Left forelimb (tissue), 1 donor: ENCODE data around the gene LIMD2.

ENCODE experiments used
- DNase-seq: peaks from one replicate; pipeline ENCODE4 v3.0.0-alpha.2; 2018; ENCODE audit warnings: low spot score

Gene LIMD2

GRCh38 chr17:63681530-63681929 lies 18.4 kb downstream of the LIMD2 start:
- DNase-seq: no peak

- no peak for DNase-seq
Observed at GRCh38 chr17:63680700-63681099, 19.2 kb downstream of the LIMD2 start.

DNA sequence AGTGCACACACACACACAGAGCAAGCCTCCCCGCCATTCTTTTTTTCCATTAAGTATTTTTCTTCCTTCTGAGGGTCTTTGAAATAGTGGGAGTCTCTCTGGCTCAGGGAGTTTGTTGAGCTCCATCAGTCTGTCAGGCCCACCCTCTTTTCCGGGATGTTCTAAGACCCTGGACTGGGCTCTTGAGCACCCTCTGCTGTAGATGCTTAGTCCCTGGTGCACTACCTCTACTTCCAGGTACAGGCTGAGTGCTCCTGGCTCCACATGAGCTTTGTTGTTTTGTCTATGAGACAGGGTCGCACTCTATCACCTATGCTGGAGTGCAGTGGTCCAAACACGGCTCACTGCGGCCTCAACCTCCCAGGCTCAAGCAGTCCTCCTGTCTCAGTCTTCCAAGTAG lies 20.7 kb downstream of the LIMD2 start:
- no peak for DNase-seq

DNA sequence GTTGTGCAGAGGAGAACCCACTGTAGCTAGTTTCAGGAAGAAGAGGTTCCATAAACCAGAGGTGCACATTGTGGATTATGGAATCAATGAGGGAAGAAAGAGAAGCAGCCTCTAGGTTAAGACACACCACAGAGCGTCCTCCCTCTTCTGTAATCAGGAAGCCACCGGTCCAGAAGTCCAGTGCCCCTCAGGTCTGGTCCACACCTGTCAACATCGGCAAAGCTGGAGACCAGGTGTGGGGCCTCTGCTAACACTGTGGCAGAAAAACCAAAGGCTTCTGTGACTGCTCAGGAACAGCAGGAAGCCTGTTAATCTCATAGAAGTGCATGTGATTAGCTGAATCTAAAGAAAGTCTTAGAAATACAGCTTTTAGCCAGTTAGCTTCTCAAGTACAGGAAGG lies 23.3 kb downstream of the LIMD2 start:
- DNase-seq: no peak

DNA sequence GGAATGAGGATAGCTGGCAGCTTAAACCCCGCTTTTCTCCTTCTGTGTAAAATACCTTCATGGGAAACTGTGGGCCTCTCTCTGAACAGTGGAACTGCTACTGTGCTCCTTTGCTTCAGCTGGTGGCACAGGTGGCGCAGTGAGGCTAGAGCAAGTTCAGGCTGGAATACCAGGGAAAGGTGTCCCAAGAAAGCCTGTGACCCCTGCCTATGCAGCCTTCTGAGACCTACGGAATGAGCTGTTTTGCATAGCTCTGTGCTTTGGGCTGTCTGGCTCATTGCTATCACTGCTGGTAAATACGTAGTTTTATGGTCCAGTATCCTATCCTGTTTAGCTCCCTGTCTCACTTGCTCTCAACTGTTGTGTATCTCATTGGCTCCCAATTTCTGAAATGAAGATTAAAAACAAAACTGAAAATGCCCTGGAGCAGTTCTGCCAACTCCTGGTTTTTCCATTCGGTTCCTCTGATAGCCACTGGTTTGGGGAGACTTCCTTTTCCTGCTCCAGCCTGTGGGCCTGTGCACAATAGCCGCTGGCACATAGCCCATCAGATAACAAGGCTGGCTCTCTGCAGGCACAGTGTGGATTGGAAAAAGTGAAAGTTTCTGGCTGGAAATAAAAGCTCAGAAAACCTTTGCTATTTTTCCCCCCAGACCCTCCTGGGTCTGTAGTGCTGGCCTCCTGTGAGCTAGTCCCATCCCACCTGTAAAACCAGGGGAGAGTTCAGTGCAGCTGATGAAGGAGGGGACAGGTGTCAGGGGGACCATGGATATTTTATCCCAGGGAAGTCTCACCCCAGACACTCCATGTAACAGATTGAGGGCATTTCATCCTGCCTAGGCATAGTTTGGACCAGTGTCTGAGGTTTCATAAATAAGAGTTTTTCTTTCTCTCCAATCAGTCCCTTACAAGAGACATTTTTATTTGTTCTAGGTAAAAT lies 24.0 kb downstream of the LIMD2 start:
- DNase-seq: no peak

GRCh38 chr17:63675231-63675606 lies 24.7 kb downstream of the LIMD2 start:
- DNase-seq: no peak

- no peak for DNase-seq
Observed at GRCh38 chr17:63672856-63673255, 27.1 kb downstream of the LIMD2 start.

GRCh38 chr17:63665527-63666214 lies 34.3 kb downstream of the LIMD2 start:
- DNase-seq: no peak

DNA sequence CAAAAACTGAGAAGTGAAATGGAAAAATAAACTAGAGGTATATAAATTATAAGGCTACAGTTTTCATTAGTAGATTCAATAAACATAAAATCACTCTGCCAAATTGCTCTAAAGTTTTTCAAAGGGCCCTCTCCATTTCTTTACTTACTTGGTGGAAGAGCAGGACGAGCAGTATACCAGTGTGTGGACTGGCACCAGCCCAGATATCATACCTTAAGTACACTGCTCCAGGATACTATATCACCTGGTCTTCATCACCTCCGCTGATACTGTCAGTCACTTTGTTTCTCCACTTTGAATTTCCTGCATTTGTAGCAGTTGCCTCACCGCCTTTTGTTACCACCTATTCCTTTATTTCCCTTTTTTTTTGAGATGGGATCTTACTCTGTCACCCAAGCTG lies 40.1 kb downstream of the LIMD2 start:
- no peak for DNase-seq

GRCh38 chr17:63658366-63658765 lies 41.6 kb downstream of the LIMD2 start:
- no peak for DNase-seq

DNA sequence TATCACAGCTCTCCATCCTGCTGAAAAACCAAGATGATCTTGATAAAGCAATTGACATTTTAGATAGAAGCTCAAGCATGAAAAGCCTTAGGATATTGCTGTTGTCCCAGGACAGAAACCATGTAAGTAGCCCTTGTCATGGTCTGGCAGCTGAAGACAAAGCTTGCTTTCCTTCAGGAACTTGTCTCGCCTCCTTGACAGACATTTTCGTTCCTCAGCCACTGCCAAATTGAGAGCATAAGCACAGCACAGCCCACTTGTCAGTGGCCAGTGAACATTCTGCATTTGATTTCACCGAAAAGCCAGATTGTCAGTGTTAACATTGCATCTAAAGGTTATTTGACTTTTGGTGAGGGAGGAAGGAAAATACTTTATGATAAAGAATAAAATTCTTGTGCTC lies 42.1 kb downstream of the LIMD2 start:
- DNase-seq: no peak

DNA sequence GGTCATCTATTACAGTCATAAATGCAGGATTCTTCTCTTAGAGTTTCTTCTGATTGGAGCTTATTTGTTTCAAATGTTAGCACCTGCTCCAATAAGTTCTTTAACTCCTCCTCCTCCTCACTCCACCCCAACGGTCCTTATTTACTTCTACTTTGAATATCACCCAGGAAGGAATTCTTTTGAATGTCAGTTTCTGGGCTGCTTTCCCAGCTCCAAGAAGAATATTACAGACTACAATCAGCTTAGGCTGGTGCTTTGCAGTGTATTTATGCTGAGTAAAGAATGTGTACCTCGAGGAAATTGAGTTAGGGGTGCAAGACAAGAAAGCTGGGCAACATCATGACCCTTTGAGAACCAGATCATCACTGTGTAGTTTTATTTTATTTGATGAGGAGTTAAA lies 46.9 kb downstream of the LIMD2 start:
- DNase-seq: no peak

- DNase-seq: no peak
Observed at GRCh38 chr17:63652106-63652505, 47.8 kb downstream of the LIMD2 start.

DNA sequence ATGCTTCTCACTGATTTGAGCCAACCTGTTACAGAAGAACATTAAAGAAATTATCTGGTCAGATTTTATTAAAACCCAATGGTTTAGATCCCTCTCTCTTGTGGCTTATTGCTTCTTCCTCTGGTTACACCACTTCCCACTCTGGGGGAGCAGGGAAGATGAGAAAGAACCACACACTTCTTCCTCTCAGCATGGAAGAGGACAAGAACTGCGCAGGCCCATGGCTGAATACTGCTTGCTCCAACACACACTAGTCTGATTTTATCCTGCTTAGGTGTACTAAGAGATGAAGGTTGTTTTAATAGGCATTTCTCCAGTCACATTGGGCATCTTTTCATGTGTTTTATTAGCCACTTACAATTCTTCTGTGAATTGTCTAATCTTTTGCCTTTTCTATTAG lies 50.1 kb downstream of the LIMD2 start:
- no peak for DNase-seq

GRCh38 chr17:63647936-63648335 lies 52.0 kb downstream of the LIMD2 start:
- DNase-seq: no peak

DNA sequence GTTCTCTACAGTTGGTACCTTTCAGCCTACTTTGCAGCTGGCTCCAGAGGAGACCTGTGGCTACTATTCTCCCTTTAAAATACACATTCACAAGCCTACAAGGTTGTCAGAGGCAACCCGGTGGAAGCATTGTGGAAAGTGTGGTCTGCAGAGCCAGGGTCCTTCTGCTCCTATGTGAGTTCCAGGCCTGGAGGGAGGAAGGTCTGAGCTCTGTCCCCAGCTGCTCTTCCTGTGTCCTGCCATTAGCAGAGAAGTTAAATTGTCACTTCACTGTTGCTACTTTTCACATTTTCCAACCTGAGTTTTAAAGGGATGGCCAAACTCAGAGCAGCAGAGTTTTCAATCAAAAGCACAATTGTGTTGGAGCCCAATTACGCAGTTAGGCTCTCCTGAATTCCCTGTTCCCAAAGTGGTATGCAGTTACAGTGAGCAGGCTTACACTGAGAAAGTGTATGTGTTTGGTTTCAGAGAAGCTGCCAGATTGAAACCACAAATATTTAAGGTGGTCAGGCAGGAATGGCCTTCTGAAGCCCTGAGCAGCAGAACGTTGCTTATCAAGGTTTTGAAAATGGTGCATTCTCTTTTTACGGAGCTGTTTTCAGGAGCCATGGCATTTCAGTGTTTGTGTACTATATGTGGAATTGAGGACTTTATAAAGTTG lies 52.7 kb downstream of the LIMD2 start:
- no peak for DNase-seq

DNA sequence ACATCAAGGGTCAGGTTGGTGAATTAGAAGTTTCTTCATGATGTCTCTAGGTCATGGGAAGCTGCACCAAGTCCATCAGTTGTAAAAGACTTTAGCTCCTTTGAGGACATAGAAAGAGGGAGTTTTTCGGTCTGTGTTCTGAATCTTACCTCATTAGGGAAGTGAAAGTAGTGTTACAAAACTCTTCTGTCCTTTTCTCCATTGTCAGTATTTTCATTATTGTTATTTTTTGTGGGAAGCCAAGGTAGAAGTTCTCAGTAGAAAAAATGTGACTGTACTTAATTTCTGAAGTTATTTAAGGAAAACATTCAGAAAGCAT lies 53.5 kb downstream of the LIMD2 start:
- DNase-seq: no peak
